GM18909 (cell line): Measurements from ENCODE around the gene EXOC2.

Source experiments
- ATAC-seq: cut with Tn5 transposase; IDR thresholded peaks from one replicate; pipeline ENCODE4 v1.9.1; 2021; ENCODE audit warnings: mild to moderate bottlenecking; ENCODE audit not compliant: unreplicated experiment, poor library complexity

Gene EXOC2

DNA sequence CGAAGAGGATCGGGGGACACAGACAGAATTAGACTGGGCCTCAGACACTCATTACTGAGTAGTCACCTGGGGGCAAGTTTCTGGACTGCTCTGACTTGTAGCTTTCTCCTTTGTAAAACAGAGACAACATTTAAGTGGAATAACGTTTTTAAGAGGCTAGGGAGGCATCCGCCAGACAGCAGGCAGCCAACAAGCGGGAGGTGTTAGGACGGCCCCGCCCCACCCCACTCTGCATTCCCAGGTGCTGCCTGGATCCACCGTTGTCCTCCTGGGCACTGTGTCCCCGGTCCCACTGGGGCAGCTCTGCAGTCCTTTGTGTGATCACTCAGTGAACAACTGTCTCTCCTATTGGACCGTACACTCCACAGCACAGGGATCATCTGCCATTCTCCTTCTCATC lies 187.6 kb downstream of the EXOC2 start:
- ATAC-seq = no peak

DNA sequence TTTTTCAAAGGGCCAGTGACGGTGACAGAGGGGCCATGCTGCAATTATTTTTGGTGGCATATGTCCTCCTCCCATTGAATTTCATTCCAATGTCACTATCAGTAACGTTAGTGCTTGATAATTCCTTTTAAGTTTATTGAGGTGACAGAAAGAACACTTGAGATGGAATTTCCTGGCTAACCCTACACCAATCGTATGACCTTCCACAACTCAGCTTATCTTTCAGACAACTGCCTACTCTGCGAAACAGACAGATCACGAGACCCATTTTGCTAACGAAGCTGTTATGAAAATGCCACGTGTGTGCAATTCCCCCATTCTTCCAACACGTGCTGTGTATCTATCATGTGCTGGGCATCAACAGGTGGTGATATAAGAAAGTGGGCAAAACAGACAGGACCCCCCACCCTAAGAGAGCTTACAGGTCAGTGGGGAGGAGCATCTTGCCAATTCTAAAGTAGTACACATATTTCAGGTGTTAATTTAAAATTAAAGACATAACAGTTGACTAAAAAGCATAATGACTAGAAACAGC lies 188.4 kb downstream of the EXOC2 start:
- ATAC-seq = no peak

DNA sequence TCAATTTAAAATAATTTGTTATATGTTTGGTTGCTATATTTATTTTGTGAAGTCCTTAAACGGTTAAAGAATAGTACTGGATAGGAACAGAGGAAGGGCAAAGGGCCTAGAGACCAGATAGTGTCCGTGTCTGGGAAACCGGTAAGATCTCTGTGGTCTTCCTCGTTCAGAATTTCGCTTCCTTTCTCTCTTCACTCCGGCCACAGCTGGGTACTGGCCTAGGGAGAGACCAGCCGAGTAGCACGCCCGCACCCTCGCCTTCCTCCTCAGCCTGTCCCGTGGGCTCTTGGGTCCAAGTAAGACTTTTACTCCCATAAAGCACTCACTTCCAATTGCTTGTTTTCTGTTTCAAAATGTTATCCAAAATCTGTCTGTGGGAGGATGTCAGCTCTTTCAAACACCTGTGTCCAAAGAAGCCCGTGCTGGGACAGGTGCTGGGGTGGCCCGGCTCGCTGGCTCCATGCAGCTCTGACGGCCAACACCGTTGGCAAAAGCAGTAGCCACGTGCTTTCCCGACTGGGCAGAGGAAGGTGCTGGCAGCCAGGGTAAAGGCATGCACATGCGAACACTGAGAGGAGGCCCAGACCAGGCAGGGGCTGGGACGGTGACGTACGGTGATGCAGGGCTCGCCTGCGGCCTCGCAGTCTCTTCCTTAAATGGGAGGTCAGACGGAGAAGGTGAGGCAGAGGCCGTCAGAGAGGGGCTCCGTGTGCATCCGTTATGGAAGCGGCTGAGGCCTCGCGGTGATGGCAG lies 189.2 kb downstream of the EXOC2 start:
- no peak for ATAC-seq

DNA sequence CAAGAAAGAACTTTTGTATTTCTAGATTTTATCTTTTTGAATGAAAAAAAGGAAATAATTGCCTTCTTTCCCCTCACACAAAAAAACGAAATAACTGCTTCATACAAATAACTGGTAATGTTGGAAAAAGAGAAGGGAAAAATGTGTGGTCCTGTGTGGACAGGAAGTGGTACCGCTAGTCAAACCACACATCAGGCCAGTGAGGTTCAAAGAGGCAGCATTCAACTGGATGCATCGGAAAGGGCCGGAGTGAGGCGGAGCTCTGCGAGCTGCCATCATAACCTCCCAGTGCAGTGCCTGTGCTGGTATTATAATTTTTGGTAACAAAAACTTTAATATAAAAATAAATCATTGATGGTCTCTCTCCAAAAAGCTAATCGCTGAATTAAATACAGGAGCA lies 190.2 kb downstream of the EXOC2 start:
- no peak for ATAC-seq

DNA sequence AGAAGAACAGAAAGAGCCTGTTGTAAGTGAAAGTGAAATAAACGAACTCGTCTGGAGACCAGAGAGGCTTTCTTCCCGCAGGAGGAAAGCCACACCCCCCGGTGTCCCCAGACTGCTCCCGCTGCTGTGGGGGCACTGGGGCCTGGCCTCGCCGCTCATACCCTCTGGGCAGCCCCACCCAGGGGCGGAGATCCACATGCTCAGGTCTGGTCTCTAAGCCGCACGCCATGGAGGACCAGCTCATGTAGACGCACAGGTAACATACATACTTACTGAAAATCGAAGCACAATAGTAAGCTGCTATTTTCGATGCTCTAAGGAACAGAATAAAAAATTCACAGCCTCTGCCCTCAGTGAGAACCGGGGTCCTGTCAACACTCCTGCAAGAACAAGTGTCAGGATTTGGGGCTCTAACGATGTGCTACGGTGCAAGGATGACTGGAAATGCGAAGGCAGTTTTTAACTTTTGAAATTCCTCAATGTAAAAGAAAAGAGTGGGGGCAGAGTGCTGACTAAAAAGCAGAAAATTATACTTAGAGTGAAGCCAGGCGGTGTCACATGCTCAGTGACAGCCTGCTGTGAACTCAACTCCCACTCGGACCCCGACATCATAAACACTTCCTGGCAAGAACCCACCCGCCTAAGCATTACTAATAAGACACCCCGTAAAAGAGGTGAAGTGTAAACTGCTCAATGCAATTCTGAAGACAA lies 190.9 kb downstream of the EXOC2 start:
- ATAC-seq = no peak

DNA sequence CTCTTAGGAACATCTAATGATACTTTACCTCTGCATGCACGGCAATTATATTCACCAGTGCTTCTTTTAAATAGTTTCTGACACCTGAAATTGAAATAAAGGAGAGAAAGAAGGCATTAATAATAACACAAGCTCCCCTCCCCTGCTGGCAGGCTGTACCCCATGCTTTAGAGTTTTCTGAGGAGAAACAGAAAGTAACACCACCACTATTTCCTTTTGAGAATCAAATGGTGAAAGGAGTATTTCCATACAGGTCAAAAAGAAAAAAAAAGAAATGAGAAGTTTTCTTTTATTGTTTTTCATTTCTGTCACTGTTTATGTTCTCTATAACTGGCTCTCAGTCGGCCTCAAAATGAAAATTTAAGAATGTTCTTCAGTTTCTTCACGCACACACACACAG lies 193.3 kb downstream of the EXOC2 start:
- no peak for ATAC-seq

DNA sequence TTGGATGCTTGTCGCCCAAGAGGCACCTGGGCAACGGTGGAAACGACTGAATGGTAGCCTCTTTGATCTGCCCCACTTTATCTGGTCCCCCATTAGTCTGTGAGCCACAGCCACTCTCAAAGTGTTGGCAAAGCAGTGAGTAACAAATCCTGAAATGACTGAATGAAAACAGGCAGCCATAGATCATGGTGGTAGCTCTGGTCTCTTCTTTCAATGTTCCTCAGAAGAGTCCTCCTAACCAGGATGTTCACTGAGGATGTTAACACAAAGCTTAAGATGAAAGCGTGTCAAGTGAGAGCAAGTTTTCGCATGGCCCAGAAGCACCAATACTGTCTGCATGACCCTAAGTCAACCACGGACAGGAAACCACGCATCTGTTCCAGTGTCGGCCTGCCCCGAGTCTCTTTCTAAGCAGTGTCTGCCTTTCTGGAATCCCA lies 194.1 kb downstream of the EXOC2 start:
- ATAC-seq = peak; percentile 70

DNA sequence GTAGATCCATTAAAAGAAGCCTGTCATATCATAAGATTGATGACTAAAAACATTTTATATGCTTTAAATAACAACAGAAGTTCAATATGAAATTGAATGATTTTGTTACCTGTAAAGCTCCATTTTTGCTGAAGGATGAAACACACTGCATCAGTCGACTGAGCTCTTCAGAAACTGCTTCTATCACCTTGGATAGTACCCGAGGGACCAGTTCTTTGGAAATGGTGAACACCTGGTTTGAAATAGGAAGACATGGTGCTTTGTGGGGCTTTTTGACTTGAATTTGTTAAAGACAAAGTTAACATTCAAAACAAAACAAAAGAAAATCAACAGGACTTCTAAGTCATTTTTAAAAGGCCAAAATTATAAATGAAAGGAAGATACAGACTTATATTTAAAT lies 195.7 kb downstream of the EXOC2 start:
- no peak for ATAC-seq

DNA sequence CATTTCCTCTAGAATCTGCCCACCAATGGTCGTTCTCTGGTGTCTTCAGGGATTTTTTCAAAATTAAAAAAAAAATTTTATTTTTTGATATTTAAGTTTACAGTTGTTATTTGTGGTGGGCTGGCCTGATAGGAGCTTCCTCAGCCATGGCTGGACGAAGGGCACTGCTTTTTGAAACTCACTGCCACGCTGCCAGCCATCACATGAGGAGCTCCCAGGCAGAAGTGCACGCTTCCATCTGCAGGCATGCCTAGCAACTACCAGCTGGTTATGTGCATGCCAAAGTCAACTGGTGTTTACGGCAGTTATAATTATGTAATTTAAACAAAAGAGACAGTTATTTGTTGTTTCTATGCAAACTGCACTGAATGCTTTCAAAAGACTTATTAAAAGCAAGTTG lies 196.3 kb downstream of the EXOC2 start:
- ATAC-seq = no peak

DNA sequence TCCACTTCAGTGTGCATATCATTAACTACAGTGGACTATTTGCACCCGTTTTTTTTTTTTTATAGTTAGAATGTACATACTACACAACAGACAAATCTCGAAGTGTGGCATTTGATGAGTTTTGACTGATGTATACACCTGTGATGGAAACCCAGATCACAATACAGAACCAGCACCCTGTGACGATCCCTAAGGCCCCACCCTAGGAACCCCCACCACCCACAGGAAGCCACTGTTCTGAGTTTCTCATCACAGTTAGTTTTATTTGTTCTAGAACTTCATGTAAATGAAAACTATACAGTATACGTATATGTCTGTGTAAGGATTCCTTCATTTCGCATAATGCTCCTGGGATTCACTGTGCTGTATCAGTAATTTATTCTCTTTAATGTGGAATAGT lies 198.5 kb downstream of the EXOC2 start:
- ATAC-seq = no peak

DNA sequence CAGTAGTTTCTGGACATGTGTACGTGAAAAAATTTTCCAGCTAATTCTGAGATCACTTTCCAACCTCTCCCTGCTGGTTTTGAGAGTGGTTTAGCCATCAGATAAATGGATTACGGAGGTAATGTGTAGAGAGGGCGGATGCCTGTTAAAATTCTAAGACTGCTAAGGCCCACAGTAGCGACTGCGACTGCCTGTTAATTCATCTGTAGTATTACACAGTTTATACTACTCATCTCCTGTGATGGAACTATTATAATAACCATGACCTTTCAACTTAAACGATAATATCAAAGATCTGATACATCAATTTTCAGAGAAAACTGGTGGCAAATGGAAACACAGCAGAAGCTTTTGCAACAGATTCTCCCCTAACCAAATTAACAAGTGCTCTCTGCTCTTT lies 199.1 kb downstream of the EXOC2 start:
- ATAC-seq = no peak

DNA sequence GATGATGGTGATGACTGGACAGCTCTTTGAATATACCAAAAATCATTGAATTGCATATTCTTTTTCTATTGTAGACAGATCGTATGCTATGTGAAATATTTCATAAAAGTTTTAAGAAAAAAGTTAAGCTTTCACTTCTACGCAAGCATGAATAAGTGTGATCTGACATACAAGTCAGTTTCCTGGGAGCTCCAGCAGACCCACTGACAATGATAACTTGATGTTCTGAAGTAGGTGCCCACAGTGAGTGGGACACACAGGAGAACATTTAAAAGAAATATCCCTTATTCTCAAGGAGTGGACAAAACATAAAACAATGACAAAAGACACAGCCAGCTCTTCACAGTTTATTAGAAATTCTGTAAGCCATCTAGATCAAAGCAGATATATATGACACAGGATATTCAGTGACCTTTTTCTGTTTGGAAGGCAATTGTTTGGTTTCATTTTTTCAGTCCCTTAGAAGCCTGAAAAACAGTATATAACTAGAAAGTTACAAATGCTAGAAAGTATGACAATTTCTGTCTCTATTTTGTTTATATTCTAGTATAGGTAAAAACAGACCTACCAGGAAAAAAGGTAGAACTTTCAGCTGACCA lies 200.0 kb downstream of the EXOC2 start:
- no peak for ATAC-seq

DNA sequence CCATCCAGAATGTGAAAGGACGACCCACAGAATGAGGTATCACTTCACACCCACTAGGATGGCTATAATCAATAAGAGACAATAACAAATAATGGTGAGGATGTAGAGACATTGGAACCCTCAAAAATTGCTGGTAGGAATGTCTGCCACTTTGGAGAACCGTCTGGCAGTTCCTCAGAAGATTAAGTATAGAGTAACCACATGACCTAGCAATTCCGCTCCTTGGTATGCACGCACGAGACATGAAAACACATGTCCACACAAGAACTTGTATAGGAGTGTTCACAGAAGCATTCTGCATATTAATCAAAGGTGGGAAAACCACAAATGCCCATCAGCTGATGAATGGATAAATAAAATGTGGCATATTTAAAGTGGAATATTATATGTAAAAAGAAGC lies 200.8 kb downstream of the EXOC2 start:
- no peak for ATAC-seq

DNA sequence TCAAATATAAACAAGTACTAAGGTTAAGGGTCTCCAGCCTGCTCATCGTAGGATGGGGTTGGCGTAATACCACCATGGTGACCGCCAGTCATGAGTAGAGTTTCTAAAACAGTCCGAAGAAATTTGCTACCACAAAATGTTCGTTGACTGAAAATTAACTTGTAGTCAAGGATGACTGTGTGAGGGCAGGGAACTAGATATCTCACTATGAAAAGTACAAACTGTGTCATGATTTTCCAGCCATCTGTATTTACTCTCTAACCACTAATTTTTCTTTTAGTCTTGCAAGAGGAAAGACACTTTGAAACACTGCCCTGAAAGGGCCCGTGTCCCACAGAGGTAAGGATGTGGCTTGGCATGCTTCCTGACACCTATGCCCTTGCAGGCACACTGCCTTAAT lies 201.7 kb downstream of the EXOC2 start:
- ATAC-seq = no peak

DNA sequence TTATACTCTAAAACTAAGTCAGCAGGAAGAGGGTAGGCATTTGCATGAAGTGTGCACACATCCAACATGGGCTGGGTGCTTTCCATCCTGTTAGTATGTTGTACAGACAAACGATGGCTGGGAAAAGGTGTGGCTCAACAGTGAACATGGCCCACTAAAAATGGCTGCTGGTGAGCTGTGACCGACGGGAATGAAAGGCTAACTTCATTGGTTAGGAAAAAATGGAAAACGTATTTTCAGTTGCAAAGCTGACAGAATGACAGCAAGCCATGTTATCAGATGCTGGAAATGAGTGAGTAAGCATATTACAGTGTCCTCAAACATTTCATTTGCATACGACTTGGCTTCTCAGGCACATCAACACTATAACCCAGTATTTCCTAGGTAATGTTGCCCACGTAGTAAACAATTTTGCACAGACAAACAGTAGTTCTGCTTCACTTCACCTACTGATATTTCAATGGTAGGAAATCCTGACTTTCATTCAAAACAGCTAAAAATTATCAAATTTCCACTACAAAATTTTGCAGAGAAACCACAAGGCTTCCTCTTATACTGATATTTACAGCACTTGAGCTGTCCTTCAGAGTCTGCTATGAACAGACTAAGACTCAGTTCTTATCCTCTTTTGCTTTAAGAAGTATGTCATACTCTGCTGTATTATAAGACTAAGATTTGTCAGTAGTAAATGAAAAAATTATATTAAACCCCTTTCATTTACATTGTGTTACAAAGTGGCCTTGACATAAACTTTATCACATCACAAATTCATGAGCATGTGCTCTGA lies 202.5 kb downstream of the EXOC2 start:
- ATAC-seq = peak; percentile 55

DNA sequence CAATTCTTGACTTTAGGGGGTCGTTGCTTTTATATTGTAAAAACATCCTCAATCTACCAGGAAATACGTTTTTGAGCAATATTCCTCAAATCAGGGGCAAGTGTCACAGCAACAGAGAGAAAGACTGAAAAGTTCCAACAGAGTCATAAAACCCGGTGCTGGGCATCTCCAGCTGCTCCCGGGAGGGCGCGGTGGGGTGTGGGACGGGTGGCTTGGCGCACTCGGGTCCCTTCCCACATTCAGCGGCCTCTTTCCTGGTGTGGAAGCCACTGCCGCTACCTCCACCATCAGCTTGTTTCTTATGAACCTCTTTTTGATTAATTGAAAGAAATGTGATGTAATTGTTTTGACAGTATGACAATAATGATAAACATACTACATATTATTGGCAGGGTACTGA lies 203.2 kb downstream of the EXOC2 start:
- no peak for ATAC-seq

DNA sequence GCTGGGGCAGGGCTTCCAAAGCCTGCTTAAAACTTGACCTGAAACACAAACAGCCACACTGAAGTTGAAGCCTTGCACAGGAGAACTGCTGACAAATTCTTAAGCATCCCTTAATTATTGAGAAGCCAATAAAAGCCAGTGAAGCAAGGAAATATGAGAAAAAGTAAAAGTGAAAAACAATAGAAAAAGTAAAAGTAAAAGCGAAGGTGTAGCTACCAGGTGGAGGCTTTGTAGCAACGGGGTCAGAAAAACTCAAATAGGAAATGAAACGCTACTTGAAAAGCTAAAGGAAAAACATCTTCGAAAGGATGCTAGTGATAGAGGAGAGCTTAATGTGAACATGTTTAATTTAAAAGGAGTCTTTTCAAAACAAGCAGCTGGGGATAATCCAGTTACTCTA lies 203.9 kb downstream of the EXOC2 start:
- no peak for ATAC-seq

DNA sequence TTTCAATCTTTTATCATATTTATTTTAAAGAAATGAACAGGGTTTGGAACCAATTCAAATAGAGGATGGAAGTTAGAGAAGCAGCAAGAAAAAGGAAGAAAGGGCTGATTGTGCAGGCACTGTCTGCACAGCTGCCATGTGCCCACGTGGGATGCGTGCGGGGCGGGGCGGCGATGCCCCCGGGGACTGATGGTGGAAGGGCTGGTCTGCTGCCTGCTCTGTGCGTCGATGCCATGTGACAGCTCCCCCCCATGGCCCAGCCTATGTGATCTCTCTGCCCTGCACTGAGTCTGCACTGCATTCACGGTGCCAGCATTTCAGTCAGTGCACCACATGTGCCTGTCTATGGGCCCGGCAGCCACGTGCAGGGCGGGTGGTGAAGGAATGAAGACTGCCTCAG lies 205.0 kb downstream of the EXOC2 start:
- no peak for ATAC-seq

DNA sequence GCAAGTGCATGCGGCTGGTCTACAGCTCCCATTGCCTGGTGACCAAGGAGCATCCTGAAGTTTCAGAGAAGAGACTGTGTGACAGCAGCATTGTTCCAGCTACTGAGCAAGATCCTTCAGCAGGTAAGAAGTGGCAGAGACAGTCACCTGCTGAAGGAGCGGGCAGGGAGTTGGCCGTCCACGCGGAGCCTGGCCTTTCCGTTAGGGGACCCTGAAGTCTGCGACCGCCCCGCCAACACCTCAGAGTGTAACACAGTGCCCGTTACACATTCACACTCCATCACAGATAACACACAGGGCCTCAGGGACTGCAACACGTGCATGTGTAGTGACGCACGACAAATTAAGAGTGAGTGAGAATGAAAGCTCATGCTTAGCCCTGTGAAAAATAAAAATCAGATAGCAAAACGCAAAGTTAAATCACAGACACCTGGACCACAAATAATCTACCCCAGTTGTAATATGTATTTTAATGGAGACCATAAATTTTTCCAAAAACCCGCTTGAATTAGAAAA lies 207.2 kb downstream of the EXOC2 start:
- ATAC-seq = no peak

DNA sequence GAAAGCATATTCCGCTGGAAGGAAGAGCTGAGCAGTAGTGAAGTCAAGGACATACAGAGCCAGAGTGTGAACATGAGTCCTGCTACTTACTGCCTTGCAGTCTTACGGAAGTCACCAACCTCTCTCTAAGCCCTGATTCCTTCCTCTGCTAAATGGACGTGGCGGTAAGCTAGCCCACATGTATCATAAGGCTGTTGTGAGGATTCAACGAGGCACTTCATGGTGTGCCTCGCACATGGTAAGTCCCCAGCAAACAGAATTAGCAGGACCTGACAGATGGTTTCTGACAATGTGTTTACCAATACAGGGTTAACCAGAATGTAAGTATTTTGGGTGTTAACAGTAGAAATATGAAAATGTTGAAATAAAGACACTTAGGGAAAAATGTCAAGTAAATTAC lies 208.2 kb downstream of the EXOC2 start:
- no peak for ATAC-seq
